Forelimb muscle (tissue), 1 donor: ENCODE data around the gene TBC1D22A. TPM values are rescaled to one million over a fixed set of nuclear protein-coding genes. Genes with fewer than 3 reads are reported as not detected.

ENCODE experiments used
- DNase-seq: peaks from one replicate; pipeline ENCODE4 v3.0.0-alpha.2; 2013; ENCODE audit warnings: low read depth
- polyA plus RNA-seq: library from polyadenylated mRNA; unstranded; fragments of 120-200 nt; gene quantifications from one replicate; pipeline ENCODE4 v1.2.1, GENCODE V29; 2013; ENCODE audit not compliant: insufficient read length

The TBC1D22A gene
- polyA plus RNA-seq, 1 donor: 14.2 TPM

DNA sequence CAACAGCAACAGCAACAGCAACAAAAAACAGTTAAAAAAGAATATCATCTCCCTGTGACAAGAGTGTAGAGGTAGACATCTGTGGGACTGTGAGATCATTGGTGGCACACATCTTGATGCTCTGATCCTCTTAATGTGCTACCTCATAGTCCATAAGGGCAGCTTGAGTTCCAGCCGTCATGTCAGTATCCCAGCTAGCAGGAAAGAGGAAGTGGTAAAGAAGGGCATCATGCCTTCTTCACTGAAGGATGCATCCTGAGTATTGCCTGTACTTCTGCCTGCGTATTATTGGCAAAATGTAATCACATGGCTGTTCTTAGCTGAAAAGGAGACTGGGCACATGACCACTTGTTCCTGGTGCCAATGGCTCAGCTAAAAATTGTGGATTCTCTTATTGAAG lies 314.3 kb downstream of the TBC1D22A start:
- no peak for DNase-seq

DNA sequence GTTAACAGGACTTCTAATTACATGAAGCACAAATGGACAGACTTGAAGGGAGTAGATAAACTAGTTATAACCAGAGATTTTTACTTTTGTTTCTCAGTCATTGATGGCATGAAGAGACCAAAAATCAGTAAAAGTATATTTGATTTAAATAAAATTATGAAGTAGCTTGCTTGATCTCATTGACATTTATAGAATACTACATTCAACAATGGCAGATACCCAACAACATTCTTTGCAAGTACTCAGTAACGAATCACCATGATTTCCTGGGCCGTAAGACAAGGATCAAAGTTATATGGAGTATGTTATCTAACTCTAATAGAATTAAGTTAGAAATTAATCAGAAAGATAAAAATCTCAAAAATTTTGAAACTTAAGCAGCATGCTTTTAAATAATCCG lies 317.6 kb downstream of the TBC1D22A start:
- DNase-seq: no peak

DNA sequence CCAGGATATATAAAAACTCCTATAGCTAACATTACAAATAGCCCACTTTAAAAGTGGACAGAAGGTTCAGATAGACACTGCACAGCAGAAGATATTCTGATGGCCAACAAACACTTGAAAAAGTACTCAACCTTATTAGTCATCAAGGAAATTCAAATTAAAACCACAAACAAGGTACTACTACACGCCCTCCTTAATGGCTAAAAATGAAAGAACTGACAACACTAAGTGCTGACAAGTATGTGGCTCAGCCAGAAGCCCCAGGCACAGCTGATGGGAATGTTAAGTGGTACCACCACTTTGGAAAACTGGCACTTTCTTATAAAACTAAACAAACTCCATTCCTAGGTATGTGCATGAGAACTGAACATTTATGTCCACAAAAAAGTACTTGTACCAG lies 320.1 kb downstream of the TBC1D22A start:
- DNase-seq: no peak

DNA sequence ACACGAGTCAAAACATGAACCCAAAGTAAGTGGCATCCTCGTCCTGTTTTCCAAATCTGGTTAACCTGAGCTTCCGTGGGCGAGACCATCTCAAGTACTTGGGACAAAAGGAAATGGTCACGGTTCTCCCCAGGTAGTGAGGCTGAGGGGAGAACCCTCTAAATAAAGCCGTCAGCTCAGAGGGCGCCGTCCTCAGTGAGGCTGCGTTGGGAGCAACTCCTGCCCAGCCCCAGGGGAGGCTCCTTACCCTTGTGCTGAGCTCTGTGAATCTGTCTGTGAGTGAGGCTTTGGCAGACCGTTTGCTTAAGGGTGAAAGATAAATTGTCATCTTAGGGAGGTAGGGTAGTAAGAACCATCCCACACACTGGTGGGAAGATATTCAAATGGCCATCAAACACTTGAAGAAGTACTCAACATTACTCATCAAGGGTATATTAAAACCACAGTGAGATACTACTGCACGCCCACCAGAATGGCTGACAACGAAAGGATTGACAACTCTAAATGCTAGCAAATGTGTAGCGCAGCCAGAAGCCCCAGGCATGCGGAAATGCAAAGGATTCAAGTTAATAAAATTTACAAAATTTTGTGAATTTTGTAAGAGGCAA lies 321.0 kb downstream of the TBC1D22A start:
- DNase-seq: no peak

DNA sequence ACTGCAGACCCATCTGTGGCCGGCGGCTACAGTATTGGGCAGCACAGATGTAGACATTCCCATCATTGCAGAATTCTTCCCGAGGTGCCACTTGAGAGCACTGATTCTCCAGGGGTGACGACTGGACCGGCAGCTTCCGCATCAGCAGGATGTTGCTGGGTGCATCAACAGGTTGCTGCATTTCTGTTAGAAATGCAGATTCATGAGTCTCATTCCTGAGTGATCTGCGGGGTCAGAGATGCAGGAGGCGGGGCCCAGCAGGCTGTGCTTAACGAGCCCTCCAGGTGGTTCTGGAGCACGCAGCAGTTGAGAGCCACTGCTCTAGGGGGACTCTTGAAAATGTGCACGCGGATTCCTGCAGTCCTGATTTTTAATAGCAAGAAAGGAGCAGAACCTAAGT lies 321.8 kb downstream of the TBC1D22A start:
- DNase-seq: no peak

DNA sequence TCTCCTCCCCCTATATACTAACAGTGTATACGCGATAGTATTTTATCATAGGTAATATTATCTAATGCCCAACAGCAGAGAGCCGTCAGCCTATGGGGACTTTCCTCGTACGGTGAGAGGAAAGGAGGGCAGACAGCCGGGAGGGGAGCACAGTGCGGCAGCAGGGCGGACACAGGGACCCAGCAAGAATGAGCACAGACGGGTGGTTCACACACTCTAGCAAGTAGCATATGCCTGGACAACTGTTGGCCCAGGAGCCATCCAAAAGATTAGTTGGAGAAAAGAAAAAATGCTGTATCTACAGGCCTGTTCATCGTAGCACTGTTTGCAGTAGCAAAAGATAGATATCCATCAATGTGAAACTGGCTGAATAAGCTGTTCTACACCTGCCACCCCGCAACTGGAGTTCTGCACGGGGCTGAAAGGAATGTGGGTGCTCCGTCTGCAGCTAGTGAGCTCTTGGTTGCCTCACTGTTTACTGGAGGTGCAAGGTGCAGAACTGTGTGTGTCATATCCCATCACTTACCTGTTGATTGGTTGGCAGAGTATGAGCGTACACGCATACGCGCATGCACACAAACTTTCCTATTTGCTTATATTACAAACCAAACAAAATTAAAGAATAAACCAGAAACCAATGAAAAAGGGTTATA lies 324.3 kb downstream of the TBC1D22A start:
- no peak for DNase-seq

DNA sequence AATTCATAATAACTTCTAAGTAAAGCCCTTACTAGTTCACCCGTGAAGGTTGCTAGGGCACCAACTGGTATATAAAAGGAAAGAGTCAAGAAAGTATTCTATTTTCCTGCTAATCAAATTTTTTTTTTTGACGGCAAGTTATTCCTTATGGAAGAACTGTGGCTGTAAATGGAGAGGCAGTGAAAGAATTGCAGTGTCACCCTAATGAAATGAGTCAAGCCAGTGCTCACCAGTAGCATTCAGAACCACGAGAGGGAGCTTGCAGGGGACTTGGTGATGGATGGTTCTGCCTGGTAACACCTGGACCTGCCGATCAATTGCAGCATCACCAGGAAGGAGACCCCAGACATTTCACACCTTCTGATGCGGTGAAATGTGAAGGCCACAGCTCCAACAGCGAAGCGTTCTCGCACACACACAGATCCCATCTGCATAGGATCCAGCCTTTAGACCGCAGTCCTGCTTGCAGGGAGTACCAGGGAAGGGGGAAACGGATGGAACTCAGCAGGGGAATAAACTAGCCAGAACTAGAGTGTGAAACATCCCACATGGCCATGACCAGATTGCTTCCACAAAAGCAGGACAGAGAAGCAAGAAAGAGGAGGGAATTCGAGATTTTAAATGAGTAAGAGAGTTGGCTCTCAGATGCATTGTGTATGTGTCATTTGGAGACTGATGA lies 326.2 kb downstream of the TBC1D22A start:
- DNase-seq: no peak

DNA sequence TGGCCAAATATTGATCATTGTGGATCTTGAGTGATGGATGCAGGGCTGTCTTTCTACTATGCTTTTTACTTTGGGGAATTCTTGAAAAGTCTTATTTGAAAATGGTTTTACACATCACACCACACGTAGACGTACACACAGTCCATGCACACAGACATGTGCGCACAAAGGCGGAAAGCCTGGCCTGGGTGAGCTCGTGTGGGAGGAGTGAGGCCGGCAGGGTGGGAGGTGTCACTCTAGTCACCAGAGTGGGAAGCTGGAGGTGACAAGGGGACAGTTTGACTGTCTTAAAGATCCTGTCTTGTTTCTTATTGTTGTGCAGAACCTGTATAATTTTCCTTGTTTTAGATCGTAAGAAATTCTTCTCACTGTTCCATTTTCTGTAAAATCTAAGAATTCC lies 326.9 kb downstream of the TBC1D22A start:
- DNase-seq: no peak

DNA sequence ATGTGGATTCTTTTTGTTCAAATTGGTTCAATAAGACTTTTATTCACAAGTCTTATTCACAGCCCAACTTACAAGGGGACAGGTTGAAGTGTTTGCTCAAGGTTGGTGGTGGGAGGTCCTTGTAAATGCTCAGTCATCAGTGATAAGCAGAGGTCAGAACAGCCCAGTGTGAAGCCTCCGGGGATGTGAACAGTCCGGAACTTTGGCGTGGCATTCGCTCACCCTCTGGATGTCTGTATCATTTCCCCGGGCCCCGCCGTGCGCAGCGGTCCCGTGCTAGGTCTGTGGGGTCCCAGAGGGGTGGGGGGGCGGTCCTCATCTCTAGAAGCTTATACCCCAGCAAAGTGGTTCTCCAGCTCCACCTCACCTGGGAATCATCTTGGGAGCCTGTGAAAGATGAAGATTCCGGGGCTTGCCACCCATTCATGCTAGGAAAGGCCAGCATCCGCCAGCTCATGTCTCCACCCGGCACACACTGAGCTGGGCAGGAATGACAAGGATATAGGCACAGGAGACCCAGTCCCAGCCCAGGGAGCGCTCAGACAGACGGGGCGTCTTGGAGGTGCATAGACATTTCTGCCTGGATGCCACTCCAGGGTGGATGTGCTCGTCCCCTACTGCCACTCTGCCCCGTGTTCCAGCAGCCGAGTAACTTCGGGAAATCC lies 327.5 kb downstream of the TBC1D22A start:
- no peak for DNase-seq

DNA sequence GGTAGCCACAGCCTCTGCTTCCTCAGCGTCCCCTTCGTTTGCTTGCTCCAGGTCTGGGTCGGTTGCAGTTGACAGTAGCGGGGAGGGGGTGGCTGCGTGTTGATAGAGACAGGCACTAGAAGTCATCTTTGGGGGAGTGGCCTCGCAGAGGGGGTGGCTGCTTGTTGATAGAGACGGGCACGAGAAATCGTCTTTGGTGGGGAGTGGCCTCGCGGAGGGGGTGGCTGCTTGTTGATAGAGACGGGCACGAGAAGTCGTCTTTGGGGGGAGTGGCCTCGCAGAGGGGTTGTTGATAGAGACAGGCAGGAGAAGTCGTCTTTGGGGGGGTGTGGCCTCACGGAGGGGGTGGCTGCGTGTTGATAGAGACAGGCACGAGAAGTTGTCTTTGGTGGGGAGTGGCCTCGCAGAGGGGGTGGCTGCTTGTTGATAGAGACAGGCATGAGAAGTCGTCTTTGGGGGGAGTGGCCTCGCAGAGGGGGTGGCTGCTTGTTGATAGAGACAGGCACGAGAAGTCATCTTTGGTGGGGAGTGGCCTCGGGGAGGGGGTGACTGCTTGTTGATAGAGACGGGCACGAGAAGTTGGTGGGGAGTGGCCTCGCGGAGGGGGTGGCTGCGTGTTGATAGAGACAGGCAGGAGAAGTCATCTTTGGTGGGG lies 328.3 kb downstream of the TBC1D22A start:
- no peak for DNase-seq

DNA sequence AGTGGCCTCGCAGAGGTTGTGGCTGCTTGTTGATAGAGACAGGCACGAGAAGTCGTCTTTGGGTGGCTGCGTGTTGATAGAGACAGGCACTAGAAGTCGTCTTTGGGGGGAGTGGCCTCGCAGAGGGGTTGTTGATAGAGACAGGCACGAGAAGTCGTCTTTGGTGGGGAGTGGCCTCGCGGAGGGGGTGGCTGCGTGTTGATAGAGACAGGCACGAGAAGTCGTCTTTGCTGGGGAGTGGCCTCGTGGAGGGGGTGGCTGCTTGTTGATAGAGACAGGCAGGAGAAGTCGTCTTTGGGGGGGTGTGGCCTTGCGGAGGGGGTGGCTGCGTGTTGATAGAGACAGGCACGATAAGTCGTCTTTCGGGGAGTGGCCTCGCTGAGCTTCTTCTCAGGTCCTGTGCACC lies 328.8 kb downstream of the TBC1D22A start:
- no peak for DNase-seq

DNA sequence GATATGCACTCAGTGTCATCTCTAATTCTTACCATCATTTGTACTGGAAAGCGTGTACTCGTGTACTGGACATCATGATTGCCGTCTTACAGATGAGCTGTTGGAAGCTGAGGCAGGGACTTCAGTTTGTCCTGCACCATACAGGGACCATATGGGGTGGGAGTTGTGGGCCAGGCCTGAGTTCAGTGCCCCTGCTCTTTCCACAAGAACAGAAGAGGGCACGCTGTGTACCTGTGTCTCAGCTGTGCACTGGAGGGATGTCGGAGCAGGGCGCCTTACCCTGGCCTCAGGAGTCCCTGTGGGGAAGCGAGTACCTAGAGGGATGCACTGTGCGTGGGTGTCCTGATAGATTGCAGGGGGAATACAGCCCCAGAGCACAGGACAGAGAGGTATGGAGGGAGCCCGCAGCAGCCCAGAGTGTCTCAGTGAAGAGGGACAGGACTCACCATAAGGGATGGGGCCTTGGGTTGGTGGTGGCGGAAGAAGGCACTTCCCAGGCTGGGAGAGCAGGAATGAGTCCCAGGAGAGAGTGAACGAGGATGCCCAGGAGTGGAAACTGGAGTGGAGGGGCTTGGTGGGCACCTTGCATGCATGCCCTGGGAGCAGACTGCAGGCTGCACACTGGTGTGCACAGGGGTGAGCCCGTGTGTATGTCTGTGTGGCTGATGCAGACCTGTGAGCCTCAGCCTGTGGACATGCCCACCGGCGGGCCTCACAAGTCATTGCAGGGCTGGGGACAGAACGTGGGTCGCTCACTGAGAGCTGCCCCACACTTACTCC lies 329.7 kb downstream of the TBC1D22A start:
- no peak for DNase-seq

DNA sequence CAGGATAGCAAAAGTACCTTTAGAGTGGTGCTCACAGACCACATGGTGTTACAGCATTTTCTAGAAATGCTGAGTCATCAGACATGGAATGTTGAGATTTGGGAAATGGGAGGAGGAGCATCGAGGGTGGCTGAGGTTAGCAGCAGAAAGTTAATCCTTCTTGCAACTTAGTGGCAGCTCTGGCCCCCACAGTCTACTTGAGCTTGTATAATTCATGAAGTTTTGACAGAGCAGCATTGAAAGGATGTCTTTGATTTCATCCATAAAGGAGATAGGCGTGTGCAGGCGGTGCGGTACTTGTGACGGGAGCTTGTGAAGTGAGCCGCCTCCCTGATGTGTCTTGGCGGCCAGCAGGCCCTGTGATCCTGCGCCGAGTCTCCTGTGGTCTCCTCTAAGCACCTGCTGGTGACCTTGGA lies 330.5 kb downstream of the TBC1D22A start:
- DNase-seq: no peak

DNA sequence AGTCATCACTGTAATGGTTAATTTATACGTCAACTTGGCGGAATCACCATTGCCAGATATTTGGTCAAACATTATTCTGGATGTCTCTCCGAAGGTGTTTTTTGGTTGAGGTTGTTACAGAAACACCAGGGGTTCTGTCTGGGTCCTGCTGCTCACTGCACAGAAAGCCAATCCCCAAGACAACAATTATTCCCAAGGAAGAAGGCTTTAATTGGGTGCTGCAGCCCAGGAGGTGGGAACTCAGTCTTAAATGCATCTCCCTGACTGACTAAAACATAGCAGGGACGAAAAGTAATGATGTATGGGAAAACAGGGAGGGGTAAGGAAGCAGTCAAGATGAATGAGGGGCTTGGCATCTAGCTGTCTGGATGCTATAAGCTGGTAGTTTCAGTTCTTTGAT lies 331.3 kb downstream of the TBC1D22A start:
- no peak for DNase-seq

DNA sequence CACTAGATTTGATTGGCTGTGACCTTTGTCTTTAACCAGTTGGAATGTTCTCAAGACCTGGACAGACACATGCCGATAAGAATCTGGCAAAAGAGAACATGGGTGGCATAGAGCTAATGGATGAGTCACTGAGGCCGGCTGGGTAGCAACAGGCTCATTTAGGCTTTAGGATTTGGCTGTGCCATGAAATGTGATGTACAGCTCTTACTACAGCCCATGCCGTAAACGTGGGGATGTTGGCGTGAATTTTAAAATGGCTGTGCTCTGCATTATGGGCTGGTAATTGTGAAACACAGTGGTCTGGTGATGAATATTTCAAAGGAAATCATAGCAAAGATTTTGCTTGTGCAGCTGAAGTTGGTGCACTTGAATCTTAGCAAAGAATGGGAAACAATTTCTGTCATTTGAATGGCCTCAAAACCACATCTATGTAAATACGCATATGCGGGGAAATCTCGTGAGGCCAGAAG lies 332.4 kb downstream of the TBC1D22A start:
- no peak for DNase-seq

DNA sequence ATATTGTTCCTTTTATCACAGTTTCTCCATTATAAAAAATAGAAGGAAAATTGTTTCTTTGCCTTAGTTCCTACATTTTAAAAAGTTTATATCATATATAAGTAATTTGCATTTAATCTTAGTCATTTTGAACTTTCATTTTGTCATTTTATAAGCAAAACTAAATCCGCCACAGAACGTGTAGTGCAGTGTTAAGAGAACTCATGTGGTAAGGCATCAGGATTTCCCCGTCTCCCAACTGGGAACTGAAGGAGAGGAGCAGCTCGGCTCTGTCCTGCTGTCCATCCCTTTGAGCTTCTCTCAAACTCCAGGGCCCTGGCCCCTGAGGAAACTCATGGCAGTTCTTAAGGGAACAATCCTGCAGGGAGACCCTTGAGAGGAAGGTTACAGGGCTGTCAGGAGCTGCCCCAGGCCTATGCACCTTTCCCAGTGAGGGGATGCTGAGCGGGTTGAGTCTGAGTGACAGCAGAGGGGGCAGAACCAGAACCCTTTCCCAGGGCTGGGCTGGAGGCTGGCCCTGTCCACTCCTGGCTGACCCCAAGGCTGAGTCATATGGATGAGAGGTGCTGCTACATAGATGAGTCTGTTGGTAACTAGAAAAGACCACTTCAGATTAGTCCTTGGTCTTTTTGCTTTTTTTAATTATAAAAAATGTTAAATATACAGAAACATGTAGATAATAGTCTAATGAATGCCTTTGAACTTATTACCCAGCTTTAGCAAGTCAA lies 333.1 kb downstream of the TBC1D22A start:
- DNase-seq: no peak

DNA sequence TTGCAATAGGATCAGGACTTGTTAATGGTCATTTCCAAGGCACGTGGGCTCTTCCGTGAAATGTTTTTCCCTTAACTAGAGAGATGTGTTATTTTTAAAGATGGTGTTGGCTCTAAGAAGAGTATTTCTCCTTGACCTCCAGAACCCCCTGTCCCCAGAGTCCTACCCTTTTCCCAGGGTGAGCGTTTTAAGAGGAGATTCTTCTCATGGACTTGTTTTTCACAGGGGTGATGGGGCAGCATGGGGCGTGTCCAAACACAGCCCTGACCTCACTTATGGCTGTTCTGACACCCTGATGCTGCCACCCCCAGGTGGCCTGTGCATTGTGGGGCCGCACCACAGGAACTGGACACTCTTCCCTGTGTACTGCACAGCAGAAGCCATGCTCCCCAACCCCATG lies 335.7 kb downstream of the TBC1D22A start:
- DNase-seq: no peak

DNA sequence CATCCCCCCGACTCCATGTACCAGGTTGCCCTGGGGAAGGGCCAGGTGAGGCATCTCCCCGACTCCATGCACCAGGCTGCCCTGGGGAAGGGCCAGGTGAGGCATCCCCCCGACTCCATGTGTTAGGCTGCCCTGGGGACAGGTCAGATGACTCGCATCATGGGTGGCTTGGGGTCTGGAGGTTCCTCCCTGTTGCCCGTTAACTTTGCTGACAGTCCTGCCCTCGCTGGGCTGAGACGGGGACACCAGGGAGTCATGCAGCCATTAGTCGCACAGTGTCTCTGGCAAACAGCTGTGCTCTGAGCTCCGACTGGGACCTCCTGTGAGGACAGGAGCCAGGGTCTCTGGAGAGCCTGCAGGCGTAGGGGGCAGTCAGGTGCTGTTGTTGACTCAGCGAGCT lies 336.1 kb downstream of the TBC1D22A start:
- no peak for DNase-seq

DNA sequence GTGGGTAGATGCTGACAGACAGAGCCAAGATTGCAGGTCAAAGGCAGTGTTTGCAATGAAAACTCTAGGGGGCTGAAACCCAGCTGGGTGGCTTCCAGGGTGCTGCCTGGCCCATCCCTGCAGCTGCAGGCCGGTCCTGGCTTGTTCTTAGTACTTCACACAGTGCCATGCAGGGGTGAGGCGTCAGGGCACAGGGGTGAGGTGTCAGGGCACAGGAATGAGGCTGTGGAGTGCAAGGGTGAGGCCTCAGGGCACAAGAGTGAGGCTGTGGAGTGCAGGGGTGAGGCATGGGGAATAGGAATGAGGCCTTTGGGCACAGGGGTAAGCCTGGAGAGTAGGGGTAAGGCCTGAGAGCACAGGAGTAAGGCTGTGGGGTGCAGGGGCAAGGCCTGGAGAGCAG lies 337.6 kb downstream of the TBC1D22A start:
- no peak for DNase-seq

DNA sequence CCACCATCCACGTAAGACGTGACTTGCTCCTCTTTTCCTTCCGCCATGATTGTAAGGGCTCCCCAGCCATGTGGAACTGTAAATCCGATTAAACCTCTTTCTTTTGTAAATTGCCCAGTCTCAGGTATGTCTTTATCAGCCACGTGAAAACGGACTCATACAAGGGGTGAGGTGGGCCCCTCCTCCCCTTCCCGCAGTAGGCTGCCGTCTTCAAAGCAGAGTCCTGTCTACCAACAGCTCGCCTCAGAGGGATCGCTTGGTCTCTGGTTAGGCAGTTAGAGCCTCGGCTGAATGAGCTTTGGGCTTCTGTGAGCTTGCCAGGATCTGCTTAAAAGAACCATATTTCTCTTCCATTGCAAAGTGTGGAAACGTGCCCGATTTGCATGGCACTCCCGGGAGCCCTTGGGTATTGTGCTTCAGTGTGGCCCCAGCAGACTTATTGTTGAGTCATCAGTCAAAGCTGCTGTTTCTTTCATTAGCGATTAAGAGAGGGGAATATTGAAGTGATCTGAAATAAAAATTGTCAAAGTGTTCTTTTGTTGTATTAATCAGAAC lies 338.3 kb downstream of the TBC1D22A start:
- no peak for DNase-seq
